ENCODE measurements around the gene FANCC.

GRCh38 chr9:95297316-95297715 is 20.2 kb downstream of the FANCC start:
- TF ChIP-seq EZH2 (IDR thresholded peaks at IDR 0.05; ENCODE audit: low read length, missing control alignments) (no peak), CTCF (conservative IDR thresholded peaks at IDR 0.05 in 1 of 2, IDR thresholded peaks at IDR 0.05 in 1 of 2; ENCODE audit: low read depth in 1 of 2, low read length in 2 of 2) (no peak)
